ENCODE measurements around the gene ZW10. TPM values are rescaled to one million over a fixed set of nuclear protein-coding genes. Genes with fewer than 3 reads are reported as not detected.

Gene ZW10
- total RNA-seq, 1 experiment from 2014 or later: 18.9 TPM

GRCh38 chr11:113781682-113782081 is 8.2 kb upstream of the ZW10 start (continued):
- TF ChIP-seq ZNF512 (CRISPR knock-in tag; IDR thresholded peaks at IDR 0.05; ENCODE audit: borderline replicate concordance) (no peak), TEAD1 (CRISPR knock-in tag; IDR thresholded peaks at IDR 0.05) (no peak), ZNF138 (CRISPR knock-in tag; conservative IDR thresholded peaks at IDR 0.05) (no peak), MAX (CRISPR knock-in tag; IDR thresholded peaks at IDR 0.05) (no peak), TP53 (CRISPR knock-in tag; IDR thresholded peaks at IDR 0.05) (no peak), ATF1 (CRISPR knock-in tag; IDR thresholded peaks at IDR 0.05) (no peak), HMGA2 (CRISPR knock-in tag; IDR thresholded peaks at IDR 0.05) (no peak)

GRCh38 chr11:113779496-113779895 is 6.0 kb upstream of the ZW10 start, which contains the start of gene CLDN25:
Gene CLDN25, plus strand, starts transcription at chr11:113779796. Its CDS starts 0 bp downstream, at chr11:113779796.
- no peaks in the 10 kb centered on the region for H3K36me3 Mint-ChIP-seq
- peaks cover 18% of the 10 kb centered on the region for H3K27me3 Mint-ChIP-seq (ENCODE audit: low read depth)
- no peaks in the 10 kb centered on the region for H3K9me3 Mint-ChIP-seq
- no peak within 1 kb of the TSS for H3K4me3 Mint-ChIP-seq
- DNase-seq (ENCODE audit: low spot score) (no peak), ATAC-seq (no peak)
- ChIA-PET POLR2A (no interaction called here), CTCF (no interaction called here)
- H3K27ac Mint-ChIP-seq: no peak within 1 kb of the TSS
- TF ChIP-seq FOXP4 (CRISPR knock-in tag; IDR thresholded peaks at IDR 0.05) (no peak), NFATC4 (CRISPR knock-in tag; IDR thresholded peaks at IDR 0.05) (no peak), USF1 (CRISPR knock-in tag; IDR thresholded peaks at IDR 0.05) (no peak), ATF3 (CRISPR knock-in tag; conservative IDR thresholded peaks at IDR 0.05) (no peak), JUN (CRISPR knock-in tag; IDR thresholded peaks at IDR 0.05) (no peak), CREM (CRISPR knock-in tag; IDR thresholded peaks at IDR 0.05) (no peak), STAT6 (CRISPR knock-in tag; conservative IDR thresholded peaks at IDR 0.05; ENCODE audit: low read depth) (no peak), ZNF263 (CRISPR knock-in tag; IDR thresholded peaks at IDR 0.05; ENCODE audit: low read depth) (no peak), ZNF232 (CRISPR knock-in tag; IDR thresholded peaks at IDR 0.05) (no peak), GABPB1 (CRISPR knock-in tag; IDR thresholded peaks at IDR 0.05) (no peak), ZNF416 (CRISPR knock-in tag; IDR thresholded peaks at IDR 0.05) (no peak), JAZF1 (CRISPR knock-in tag; IDR thresholded peaks at IDR 0.05) (no peak), PRDM15 (CRISPR knock-in tag; IDR thresholded peaks at IDR 0.05) (no peak), NFYB (CRISPR knock-in tag; conservative IDR thresholded peaks at IDR 0.05; ENCODE audit: low read depth) (no peak), IRF1 (CRISPR knock-in tag; IDR thresholded peaks at IDR 0.05) (no peak), MLX (CRISPR knock-in tag; IDR thresholded peaks at IDR 0.05) (no peak), USF2 (CRISPR knock-in tag; IDR thresholded peaks at IDR 0.05) (no peak), NR1H2 (CRISPR knock-in tag; IDR thresholded peaks at IDR 0.05) (no peak)
- H3K4me1 Mint-ChIP-seq: no peaks in the 10 kb centered on the region

All from WTC11 (cell line).